Activated T-cell treated with anti-CD3 and anti-CD28 coated beads for 48 hours (primary cell): ENCODE results near the gene ANKRD40.
"Not testable (repeated sequence)": the region's sequence is repeated elsewhere in the genome, so short reads cannot be mapped to it uniquely, and the experiment has no call there.

Source experiments
- DNase-seq: peaks from one replicate; pipeline ENCODE4 v3.0.0-alpha.2; 2020; ENCODE audit warnings: low read depth

Gene ANKRD40

GRCh38 chr17:50707289-50708049, at the start of gene ANKRD40:
Gene ANKRD40 (minus strand): TSS chr17:50707914. CDS start chr17:50707654, 260 bp downstream.
- peak; percentile 91 for DNase-seq

GRCh38 chr17:50754521-50754920, 46.8 kb upstream of the ANKRD40 start:
- no peak for DNase-seq

- DNase-seq, result no peak
Measured at GRCh38 chr17:50749245-50749644, 41.5 kb upstream of the ANKRD40 start.

- DNase-seq, result no peak
Measured at GRCh38 chr17:50745631-50746030, 37.9 kb upstream of the ANKRD40 start.

- DNase-seq, result no peak
Measured at GRCh38 chr17:50739098-50739497, 31.4 kb upstream of the ANKRD40 start.

GRCh38 chr17:50737118-50737698, 29.5 kb upstream of the ANKRD40 start:
- no peak for DNase-seq

GRCh38 chr17:50735287-50735686, 27.6 kb upstream of the ANKRD40 start:
- DNase-seq, result no peak

- DNase-seq, result no peak
Measured at GRCh38 chr17:50731575-50732460, 24.1 kb upstream of the ANKRD40 start.

- no peak for DNase-seq
Measured at GRCh38 chr17:50728881-50729765, 21.4 kb upstream of the ANKRD40 start.

GRCh38 chr17:50728112-50728429, 20.4 kb upstream of the ANKRD40 start:
- DNase-seq, result no peak

GRCh38 chr17:50725769-50726655, 18.3 kb upstream of the ANKRD40 start:
- no peak for DNase-seq

- DNase-seq, result not testable (repeated sequence)
Measured at GRCh38 chr17:50724622-50725021, 16.9 kb upstream of the ANKRD40 start.

GRCh38 chr17:50722746-50723145, 15.0 kb upstream of the ANKRD40 start:
- no peak for DNase-seq

- DNase-seq, result no peak
Measured at GRCh38 chr17:50721194-50722010, 13.7 kb upstream of the ANKRD40 start.

- DNase-seq, result no peak
Measured at GRCh38 chr17:50719924-50720794, 12.4 kb upstream of the ANKRD40 start.

GRCh38 chr17:50719144-50719923, 11.6 kb upstream of the ANKRD40 start, which contains the start of gene LUC7L3:
Gene LUC7L3 (plus strand): TSS chr17:50719603. CDS start chr17:50719733, 130 bp downstream.
- peak; percentile 95 for DNase-seq

- no peak for DNase-seq
Measured at GRCh38 chr17:50715471-50715870, 7.8 kb upstream of the ANKRD40 start.

- DNase-seq, result no peak
Measured at GRCh38 chr17:50712641-50713040, 4.9 kb upstream of the ANKRD40 start.
